Measurements from ENCODE around the gene TOE1.

DNA sequence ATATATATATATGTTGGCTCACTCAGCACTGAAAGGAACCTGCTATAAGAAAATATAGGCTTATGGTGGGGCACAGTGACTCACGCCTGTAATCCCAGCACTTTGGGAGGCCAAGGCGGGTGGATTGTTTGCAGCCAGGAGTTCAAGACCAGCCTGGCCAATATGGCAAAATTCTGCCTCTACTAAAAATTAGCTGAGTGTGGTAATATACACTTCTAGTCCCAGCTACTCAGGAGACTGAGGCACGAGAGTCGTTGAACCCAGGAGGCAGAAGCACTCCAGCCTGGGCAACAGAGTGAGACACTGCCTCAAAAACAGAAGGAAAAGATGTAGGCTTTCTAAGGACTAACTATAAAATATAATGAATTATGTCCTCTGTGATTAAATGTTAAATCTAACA lies 14.9 kb downstream of the TOE1 start:
- TF ChIP-seq, protein P1, sequence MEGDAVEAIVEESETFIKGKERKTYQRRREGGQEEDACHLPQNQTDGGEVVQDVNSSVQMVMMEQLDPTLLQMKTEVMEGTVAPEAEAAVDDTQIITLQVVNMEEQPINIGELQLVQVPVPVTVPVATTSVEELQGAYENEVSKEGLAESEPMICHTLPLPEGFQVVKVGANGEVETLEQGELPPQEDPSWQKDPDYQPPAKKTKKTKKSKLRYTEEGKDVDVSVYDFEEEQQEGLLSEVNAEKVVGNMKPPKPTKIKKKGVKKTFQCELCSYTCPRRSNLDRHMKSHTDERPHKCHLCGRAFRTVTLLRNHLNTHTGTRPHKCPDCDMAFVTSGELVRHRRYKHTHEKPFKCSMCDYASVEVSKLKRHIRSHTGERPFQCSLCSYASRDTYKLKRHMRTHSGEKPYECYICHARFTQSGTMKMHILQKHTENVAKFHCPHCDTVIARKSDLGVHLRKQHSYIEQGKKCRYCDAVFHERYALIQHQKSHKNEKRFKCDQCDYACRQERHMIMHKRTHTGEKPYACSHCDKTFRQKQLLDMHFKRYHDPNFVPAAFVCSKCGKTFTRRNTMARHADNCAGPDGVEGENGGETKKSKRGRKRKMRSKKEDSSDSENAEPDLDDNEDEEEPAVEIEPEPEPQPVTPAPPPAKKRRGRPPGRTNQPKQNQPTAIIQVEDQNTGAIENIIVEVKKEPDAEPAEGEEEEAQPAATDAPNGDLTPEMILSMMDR (IDR thresholded peaks at IDR 0.05; ENCODE audit: low read depth, low read length) = no peak
- TF ChIP-seq EZH2phosphoT487 (IDR thresholded peaks at IDR 0.05; ENCODE audit: low read depth) = no peak

All from OCI-LY3 (cell line).